GM21825 (cell line): ENCODE data around the gene POLE3.
"Not testable (repeated sequence)": the region's sequence is repeated elsewhere in the genome, so short reads cannot be mapped to it uniquely, and the experiment has no call there.

Experiments
- ATAC-seq: cut with Tn5 transposase; IDR thresholded peaks from one replicate; pipeline ENCODE4 v1.9.1; 2021; ENCODE audit warnings: mild to moderate bottlenecking, moderate library complexity; ENCODE audit not compliant: unreplicated experiment

The POLE3 gene, protein sequence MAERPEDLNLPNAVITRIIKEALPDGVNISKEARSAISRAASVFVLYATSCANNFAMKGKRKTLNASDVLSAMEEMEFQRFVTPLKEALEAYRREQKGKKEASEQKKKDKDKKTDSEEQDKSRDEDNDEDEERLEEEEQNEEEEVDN

DNA sequence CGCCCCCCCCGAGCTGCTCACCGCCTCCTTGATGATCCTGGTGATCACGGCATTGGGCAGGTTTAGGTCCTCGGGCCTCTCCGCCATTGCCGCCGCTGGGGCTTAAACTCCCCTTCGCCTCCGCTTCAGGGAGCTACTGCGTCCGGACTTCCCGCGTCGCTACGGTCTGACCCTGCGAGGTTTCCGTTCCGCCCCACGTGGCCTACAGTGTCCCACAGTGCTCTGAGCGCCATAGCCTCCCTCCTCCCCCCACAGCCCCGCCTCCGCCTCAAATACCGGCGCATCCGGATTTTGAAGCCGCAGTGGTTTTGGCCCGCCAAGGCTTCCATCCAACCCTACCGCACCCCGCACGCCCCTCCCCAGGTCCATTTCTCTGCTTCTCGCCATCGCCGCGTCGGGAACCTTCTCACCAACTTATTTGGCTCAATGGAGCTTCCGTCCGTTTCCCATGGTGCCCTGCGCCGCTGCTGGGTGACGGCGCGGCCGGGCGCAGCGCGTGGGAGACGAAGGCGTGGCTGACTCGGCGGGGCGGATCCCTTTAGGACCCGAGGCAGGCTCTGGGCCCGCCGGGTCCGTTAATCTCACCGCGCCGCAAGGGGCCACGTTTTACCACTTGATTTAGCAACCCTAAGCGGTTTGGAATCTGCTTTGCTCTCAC, at the start of gene POLE3, which contains the start of gene C9orf43:
POLE3 (minus strand) TSS at position 469 of the 658 bp plus-strand sequence; CDS start at position 87, 382 bp downstream.
C9orf43 (plus strand) TSS at position 541 of the 658 bp plus-strand sequence. CDS start 2,747 bp downstream, outside the sequence.
- ATAC-seq, result peak; percentile 88

DNA sequence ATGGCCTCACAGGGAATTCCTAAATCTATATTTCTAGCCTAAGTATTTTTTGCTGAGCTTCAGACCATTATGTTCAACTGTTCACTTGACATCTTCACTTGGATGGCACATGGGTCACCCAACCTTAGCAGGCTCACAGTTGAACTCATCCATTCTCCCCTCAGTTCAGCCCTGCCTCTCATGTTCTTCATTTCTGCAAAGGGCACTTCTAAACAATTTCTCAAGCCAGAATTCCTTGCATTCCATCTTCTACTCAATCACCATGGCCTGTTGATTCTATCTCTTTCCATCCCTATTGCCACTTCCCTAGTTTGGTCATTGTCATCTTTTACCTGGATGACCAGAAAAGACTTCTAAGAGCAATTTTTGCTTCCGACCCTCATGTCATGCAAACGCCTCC, 45.8 kb upstream of the POLE3 start:
- no peak for ATAC-seq

DNA sequence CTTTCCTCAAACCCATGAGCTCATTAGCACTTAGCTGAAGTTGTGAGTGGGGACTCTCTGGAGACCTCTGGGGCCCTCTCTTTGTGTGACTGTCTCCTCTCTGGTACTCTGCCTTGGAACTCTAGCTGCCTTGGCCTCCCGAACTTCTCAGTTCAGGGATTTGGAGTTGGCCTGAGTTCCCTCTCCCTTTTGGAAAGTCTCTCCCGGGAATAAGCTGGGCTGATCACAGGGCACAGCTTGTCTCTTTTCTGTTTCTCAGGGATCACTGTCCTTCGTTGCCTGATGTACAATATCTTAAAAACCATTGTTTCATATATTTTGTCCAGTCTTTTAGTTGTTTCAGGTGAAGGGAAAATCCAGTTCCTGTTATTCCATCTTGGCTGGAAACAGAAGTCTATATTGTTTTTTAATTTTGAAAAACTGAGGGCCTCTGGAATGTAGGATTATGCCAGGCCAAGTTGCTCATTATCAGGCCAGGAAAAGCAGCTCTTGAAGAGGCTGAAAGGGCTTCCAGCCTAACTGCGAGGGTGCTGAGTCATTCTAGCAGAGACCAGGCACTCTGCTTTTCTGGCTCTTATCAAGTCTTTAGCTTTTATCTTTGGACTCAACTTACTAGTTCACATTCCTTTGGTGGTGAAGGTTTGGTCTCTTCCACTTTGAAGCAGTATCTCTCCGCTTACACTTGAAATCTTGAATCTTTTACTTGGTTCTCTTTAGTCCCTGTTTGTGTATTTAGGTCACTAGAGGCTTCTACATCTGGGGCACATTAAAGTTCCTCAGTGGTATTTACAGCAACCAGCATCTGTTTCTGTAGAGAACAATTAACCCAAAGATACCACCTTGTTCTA, 44.7 kb upstream of the POLE3 start:
- no peak for ATAC-seq

DNA sequence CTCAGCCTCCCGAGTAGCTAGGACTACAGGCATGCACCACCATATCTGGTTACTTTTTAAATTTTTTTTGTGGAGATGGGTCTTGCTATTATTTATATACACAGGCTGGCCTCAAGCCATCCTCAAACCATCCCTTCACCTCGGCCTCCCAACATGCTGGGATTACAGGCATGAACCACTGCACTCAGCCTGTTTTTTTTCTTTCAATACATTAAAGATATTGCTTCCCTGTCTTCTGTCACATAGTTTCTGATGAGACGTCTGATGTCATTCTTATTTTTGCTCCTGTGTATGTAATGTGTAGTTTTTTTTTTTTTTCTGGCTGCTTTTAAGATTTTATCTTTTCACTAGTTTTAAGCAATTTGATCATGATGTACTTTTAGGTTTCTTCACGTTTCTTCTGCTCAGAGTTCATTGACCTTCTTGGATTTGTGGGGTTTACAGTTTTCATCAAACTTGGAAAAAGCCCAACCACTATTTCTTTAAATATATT, 41.7 kb upstream of the POLE3 start:
- no peak for ATAC-seq

DNA sequence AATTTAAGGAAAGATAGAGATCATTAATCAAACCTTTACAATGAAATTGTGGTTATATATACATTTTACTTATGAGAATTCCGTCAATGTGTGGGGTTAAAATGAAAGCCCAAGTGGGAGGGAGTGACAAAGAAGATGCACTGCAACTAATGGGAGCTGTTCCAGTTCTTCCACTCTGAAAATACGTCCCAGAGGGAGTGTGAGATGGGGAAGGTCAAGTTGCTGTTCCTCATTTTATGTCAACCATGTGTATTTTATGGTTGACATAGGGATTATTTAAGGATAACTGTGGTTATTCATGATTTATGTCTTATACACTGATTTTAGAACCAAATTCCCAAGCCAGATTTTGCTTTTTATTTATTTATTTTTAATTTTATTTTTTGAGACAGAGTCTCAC, 38.9 kb upstream of the POLE3 start:
- no peak for ATAC-seq

DNA sequence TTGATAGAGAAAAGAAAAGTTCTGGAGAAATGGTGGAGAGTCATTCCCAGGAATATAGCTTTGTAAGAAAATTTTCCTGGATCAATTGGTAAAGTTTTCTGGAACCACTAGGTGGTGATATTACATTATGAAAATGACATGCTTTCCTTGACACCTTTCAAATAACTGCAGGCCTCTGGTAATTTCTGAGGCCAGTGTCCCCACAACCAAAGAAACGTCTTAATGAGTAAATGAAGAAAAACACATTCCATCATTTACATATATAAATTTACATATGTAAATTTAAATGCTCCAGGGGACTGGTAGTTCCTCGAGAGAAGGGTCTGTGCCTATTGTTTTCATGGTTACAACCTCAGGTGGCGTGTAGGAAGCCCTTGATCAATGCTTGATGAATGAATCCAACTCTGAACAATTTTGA, 35.9 kb upstream of the POLE3 start:
- no peak for ATAC-seq

DNA sequence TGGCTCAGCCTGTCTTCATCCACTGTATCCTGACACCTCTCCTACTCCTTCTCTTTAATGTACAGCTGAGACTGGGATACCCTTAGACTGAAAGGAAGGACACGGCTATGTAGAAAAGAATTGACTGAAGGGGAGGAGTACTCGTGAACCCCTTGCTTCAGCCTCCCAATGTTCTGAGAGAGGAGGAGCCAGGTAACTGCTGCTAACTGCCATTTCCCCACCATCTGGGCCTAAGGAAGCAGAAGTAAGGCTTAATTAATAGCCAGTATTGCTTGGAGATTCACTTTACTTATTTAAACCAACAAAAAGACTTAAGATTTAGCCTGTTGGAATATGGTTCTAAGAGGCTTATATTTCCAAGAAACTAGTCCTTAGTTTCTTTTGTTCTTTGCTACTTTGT, 34.3 kb upstream of the POLE3 start:
- ATAC-seq, result no peak

DNA sequence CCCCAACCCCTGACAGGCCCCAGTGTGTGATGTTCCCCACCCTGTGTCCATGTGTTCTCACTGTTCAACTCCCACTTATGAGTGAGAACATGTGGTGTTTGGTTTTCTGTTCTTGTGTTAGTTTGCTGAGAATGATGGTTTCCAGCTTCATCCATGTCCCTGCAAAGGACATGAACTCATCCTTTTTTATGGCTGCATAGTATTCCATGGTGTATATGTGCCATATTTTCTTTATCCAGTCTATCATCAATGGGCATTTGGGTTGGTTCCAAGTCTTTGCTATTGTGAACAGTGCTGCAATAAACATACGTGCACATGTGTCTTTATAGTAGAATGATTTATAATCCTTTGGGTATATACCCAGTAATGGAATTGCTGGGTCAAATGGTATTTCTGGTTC, 27.2 kb upstream of the POLE3 start:
- not testable (repeated sequence) for ATAC-seq

DNA sequence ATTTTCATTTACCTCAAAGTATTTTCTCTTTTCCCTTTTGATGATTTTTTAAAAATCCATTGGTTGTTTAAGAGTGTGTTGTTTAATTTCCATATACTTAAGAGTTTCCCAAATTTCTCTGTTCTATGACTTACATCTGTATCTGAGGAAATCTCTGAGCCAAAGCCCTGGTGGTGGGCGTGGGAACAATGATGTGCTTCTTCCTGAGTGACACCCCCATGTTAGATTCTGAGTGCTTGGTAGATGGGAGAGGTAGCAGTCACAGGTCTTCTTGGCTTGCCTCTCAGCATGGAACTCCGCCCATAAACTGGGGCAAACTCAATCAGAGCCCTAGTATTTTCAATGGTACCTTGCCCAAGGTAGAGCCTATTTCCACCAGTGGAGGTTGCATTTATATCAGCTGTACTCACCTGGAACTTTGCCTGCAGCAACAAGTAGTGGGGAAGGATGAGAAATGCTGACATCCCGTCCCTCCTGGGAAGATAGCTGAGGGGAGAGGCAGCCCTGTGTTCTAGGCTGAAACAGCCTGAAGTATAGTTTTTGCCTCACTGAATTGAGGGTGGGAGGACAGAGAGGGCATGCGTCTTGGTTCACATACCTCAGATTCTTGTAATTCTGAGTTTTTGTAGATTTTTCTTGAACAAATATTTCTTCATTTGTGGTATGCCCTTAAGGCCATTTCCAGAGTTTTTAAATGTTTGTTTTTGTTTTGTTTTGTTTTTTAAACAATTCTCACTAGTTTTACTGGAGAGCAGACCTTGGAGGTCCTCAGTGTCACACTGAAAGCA, 26.4 kb upstream of the POLE3 start:
- ATAC-seq, result no peak

DNA sequence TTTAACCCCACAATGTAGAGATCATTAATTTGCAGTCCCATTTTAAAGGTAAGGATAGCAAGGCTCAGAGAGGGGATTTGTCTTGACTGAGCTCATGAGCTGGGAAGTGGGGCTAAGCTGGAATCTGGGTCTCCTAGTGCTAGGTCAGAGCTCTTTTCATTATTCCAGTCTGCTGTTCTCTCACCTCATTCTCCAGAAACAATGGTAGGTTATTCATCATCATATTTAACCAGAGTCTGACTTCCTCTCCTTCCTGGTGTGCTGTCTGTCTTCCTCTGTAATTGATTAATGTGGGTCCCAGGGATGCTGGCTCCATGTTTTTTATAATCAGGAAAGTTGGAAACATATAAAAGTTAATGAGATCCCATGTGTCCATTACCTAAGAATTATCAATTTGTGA, 20.7 kb upstream of the POLE3 start:
- ATAC-seq, result no peak

DNA sequence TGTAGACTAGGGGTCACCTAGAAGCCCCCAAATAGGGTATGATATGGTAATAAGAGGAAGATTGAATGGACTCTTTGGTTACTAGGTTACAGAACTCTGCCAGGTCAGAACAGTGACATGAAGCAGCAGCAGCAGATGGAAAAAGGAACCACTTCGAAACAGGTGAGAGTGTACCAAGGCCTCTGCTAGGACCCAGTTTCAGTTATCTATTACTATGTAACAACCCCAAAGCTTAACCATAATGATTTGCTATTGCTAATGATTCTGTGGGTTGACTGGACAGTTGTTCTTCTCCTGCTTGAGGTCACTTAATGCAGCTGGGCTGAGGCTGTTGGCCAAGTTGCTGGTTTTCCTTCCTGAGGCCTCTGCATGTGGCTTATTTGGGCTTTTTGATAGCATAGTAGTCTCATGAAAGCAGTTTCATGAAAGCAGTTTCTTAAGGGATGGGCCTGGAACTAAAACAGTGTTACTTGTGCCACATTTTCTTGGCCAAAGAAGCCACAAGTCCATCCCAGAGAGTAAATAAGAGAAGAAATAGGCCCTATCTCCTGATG, 17.7 kb upstream of the POLE3 start:
- no peak for ATAC-seq

DNA sequence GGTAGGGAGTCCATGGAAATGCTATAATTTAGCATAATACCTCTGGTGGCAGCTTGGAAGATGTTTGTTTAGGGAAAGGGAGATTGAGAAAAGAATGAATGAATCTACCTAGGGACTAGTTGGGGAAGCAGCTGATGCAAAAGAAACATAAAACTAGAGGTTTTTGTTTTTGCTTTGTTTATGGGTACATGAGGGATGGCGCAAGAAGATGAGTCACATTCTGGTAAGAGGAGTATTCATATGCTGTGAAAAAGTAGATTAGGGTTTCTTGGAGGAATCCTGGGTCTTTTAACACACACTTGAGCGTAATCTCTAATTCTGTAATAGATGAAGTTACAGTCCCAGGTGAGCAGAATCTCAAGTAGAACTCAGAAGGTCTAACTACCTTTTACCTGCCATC, 17.2 kb upstream of the POLE3 start:
- ATAC-seq, result no peak

DNA sequence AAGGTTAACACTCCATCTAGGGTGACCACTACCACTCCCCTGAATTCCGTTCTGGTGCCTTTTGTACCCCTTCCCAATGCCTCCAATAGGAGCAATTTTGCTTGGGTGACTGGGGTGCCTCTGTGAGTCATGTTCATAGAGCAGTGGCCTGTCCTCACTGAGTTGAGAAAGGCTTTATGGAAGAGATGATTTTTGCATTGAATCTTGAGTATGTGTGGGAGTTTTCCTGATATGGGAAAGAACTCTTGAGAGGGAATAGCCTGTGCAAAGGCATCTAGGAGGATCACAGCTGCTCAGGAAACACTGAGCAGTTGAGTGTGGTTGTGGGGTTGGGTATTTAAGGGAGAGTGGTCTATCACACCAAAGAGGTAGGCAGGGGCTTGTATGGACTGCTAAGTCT, 16.2 kb upstream of the POLE3 start:
- ATAC-seq, result no peak

DNA sequence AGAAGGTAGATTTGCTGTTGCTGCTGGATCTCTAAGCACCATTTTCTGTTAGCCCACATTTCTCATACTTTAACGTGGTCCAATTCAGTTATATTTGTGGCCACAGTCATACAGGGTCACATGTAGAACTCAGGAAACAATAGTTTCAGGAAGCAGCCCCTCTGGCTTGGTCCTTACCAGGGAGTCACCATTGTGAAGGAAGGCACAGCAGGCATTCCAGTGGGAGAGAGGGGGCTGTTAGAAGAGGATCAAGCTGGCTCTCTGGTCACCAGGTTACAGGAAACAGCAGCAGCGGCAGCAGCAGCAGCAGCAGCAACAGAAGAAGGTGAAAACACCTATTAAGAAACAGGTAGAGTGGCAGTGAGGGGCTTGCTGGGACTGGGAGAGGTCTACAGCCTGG, 14.6 kb upstream of the POLE3 start:
- ATAC-seq, result no peak

DNA sequence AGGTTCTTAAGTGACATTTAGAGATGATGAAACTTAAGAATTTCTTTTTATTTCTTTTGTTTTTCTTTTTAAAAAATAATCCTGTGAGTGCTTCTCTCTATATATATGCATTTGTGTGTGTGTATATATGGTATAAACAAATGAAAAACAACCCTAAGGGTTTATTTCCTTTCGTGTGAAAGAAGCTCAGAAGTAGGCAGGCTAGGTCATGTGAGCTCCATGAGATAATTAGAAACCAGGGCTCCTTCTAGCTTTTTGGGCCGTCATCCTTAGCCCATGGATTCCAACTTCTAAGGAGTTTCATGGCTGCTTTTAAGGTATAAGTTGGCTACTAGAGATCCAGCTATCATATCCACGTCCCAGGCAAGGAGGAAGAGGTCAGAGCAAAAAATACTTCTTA, 11.3 kb upstream of the POLE3 start:
- ATAC-seq, result no peak

DNA sequence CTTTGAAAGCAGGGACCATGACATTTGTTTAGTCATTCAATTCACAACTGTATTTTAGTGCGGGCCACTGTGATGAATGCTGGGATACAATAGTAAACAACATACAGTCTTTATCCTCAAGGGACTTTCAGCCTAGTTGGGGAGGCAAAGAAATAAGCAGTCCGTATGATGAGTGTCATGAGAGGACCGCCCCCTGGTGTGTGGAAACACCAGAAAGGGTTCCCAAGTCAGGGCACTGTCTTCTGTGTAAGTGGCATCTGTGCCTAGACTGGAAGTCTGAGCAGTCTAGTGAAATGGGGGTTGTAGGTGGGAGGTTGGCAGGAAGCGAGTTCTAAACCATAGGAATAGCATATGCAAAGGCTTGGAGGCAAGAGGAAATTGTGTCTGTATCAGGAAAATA, 6.9 kb upstream of the POLE3 start:
- no peak for ATAC-seq

DNA sequence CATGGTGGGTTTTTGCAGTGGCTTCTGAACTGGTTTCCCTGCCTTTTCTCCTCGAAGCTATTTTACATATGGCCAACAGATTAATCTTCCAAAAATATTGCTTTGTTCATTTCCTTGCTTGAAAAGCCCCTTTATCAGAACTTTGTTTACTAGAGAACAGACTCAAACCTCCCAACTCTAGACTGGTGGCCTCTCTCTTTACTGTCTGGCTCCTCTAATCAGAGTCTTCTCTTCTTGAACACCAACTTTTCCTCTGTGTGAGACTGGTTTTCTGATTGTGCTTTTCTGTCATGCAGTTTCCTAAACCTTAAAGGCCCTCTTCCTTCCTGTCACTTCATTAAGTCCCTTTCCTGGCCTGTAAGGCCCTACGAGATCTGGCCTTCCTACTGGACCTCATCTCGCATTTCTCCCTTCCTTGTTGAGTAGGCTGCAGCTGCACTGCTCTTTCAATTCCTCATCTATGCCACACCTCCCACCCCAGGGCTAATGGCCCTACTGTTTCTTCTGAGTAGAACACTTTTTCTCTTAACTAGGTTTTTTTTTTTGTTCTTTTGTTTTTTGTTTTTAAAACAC, 5.8 kb upstream of the POLE3 start:
- ATAC-seq, result peak; percentile 94

DNA sequence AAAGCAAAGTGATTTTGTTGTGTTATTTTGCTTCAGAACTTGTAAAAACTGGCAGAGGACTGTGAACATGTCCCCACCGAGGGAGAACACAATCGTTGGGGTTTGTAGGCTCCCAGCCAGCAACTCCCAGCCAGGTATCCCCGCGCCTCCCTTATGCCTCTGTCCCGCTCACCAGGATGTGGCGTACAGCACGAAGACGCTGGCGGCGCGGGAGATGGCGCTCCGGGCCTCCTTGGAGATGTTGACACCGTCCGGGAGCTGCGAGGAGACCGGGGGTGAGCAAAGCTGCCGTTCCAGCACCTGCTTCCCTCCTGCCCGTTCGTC, 630 bp downstream of the POLE3 start:
- no peak for ATAC-seq

DNA sequence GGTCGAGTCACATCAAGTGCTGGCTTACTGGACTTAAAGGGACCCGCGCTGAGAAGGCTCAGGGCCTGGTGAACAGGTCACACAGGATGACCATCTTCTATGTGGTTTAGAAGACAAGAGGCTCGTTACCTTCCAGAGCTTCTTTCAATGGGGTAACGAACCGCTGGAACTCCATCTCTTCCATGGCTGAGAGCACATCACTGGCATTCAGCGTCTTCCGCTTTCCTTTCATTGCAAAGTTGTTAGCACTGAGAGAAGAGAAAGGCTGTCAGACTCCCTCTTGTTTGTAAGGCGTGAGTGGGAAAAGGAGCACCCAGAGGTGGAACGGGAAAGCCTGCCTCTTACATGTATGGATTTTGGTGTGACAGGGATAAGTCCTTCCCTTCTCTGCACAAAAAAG, 994 bp downstream of the POLE3 start:
- ATAC-seq, result no peak

DNA sequence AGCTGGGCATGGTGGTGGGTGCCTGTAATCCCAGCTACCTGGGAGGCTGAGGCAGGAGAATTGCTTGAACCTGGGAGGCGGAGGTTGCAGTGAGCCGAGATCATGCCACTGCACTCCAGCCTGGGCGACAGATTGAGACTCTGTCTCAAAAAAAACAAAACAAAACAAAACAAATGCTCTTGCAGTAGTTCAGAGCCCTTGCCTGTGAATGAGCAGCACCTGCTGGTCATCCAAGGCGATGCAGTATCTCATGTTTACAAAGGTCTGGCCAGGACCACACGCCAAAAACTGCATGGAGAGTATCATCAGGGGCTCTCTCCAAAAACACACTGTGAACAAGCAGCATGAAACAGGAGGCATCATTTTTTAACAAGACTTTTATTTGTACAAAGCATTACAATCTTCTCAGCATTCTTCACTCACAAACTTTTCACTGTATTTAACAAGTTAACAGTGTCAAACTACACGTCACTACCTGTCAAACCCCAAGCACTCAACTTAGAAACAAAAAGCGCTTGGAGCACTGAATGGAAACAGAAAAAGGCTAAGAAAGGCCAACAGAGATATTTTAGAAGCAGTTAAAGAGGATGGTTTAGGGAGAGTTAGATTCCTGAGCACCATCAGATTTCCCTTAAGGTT, 3.5 kb downstream of the POLE3 start:
- peak; percentile 31 for ATAC-seq
